ENCODE data around the gene OR7A5.
"Not testable (repeated sequence)": the region's sequence is repeated elsewhere in the genome, so short reads cannot be mapped to it uniquely, and the experiment has no call there.

OR7A5 gene

DNA sequence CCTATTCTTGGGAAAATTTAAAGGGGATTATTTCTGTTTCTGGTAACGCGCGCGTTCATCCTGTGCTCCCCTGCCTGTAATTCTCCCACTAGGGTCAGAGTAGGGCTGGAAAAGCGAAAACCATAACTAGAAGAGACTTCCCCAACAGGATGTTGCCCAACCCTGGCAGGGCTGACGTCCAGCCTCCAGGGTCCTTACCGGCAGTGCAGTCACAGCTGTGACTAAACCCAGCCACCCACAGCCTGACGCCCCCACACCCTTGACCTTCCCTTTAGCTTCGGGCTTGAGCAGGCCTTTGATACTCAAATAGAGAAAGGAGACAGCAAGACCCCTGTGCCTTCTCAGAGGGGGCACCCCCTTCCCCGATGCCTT lies 50.3 kb downstream of the OR7A5 start:
- peak; percentile 33 for DNase-seq (ENCODE audit: low read depth)

DNA sequence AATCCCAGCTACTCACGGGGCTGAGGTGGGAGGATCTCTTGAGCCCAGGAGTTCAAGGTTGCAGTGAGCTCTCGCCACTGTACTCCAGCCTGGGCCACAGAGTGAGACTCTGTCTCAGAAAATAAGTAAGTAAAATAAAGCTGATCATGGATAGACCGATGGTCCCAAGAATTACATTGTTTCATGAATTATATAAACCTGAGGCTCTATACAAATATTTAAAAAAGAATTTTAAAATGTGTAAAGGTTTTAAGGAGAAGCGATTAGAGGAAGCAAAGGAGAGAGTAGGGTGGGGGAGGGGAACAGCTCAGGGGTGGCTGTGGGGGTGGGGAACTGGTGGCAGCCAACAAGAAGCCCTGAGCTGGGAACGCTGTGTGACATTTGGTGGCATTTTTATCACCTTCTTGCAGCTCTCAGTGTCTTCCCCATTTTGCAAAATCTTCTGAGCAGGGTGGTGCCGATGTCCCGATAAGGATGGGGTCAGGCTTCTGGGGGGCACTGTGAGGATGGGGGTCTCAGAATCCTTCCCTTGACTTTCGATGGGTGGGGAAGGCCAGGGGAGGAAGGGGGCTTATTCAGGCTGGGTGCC lies 51.5 kb downstream of the OR7A5 start:
- not testable (repeated sequence) for DNase-seq (ENCODE audit: low read depth)

DNA sequence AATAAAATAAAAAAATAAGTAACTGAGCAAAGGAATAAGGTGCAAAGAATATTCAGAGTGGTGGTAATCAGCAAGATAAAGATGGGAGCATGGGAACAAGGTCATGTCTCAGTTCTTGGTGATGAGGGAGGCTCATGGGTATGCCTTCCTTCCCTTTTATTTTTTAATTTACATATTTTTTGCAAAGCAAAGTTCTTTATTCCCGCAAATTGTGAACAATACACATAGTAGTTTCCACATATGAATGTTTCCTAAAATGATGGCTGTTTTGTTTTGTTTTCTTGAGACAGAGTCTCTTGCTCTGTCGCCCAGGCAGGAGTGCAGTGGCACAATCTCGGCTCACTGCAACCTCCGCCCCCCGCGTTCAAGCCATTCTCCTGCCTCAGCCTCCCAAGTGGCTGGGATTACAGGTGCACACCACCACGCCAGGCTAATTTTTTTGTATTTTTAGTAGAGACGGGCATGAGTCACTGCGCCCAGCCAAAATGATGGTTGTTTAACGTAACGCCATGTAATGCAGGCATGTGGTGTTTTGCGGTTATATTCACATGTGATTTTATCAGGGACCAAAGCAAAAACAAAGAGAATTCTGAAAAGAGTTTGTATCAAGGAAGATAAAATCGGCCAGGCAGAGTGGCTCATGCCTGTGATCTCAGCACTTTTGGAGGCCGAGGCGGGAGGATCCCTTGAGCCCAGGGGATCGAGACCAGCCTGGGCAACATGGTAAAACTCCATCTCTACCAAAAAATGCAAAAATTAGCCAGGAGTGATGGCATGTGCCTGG lies 52.2 kb downstream of the OR7A5 start:
- no peak for DNase-seq (ENCODE audit: low read depth)

DNA sequence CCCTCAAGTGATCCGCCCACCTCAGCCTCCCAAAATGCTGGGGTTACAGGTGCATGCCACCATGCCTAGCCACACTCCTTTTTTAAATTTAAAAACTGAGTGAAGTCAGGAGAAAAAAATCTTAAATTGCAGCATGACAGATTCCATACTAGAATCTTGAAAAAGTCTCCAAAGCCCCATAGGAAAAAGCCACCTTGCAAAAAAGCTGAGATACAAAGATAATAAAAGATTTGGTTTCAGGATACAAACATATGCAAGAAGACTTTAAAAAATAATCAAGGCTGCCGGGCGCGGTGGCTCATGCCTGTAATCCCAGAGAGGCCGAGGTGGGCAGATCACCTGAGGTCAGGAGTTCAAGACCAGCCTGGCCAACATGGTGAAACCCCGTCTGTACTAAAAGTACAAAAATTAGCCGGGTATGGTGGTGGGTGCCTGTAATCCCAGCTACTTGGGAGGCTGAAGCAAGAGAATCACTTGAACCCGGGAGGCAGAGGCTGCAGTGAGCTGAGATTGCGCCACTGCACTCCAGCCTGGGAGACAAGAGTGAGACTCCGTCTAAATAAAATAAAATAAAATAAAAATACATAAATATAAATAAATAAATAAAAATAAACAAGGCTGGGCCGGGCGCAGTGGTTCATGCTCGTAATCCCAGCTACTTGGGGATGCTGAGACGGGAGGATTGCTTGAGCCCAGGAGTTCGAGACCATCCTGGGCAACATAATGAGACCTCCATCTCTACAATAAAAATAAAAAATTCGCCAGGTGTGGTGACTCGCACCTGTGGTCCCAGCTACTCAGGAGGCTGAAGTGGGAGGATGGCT lies 53.1 kb downstream of the OR7A5 start:
- not testable (repeated sequence) for DNase-seq (ENCODE audit: low read depth)

DNA sequence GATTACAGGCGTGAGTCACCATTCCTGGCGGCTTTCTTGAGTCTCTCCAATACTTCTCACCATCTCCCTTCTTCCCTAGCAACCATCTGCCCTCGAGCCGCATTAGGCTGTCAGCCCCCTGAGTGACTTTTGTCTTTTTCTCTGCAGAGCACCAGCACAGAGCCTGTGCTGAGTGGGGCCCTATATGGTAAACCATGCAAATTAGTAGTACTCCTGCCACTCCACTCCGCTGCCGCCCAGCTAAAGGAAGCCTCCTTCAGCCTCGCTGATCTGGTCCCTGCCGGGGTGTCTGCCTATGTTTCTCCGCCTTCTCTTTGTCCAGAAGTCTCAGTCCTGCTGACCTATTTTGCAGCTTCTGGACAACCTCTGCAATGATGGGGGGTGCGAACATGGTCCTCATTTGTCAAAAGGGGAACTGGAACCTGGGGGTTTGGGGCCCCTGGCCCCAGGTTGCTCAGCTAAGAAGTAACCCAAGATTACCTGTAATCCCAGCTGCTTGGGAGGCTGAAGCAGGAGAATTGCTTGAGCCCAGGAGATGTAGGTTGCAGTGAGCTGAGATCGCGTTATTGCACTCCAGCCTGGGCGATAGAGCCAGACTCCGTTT lies 54.3 kb downstream of the OR7A5 start:
- DNase-seq (ENCODE audit: low read depth) = not testable (repeated sequence)

DNA sequence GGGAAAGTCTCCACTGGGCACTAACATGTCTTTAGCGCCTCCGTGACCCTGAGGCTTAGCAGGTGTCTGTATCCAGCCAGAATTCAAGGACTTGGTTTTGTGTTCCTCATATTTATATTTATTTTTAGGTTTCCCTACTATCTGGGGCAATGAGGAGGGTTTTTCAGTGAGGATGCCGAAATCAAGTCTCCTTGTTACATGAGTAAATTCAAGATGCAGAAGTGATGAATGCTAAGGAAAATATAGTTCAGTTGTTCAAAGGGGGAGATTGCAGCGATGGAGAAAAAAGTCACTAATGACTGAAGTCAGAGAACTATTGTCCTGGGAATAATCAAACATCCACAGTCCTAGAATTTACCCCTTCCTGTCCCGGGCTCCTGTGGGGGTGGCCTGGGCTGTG lies 55.8 kb downstream of the OR7A5 start:
- DNase-seq (ENCODE audit: low read depth) = no peak

DNA sequence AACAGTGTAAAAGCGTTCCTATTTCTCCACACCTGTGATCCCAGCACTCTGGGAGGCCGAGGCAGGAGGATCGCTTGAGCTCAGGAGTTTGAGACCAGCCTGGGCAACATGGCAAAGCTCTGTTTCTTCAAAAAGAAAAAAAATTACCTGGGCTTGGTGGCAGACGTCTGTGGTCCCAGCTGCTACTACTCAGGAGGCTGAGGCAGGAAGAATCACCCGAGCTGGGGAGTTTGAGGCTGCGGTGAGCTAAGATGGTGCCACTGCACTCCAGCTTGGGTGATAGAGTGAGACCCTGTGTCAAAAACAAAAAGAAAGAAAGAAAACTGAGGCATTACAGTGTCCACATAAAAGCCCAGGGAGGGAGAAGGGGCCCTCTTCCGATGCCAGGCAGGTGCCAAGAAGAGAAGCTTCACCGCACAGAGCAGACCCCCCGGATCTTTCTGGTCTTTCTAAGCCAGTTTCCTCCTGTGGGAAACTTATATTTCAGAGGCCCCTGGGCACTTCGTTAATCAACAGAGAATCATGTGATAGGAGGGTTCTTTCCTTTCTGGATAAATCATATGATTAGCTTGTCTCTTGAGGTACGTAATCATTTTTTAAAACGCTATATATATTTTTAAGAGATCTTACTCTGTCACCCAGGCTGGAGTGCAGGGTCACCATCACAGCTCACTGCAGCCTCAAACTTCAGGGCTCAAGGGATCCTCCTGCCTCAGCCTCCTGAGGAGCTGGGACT lies 56.7 kb downstream of the OR7A5 start, which contains the start of gene ADGRE2:
Gene ADGRE2 (minus strand): TSS at position 451 of the 736 bp plus-strand sequence. CDS start 1,804 bp downstream, outside the sequence.
- DNase-seq (ENCODE audit: low read depth) = not testable (repeated sequence)

DNA sequence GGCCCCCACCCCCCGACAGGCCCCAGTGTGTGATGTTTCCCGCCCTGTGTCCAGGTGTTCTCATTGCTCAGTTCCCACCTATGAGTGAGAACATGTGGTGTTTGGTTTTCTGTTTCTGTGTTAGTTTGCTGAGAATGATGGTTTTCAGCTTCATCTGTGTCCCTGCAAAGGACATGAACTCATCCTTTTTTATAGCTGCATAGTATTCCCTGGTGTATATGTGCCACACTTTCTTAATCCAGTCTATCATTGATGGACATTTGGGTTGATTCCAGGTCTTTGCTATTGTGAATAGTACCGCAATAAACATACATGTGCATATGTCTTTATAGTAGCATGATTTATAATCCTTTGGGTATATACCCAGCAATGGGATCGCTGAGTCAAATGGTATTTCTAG lies 57.3 kb downstream of the OR7A5 start:
- not testable (repeated sequence) for DNase-seq (ENCODE audit: low read depth)
